Renal pelvis (tissue), 4 donors: Measurements from ENCODE around the gene NDUFV3. TPM values are rescaled to one million over a fixed set of nuclear protein-coding genes. Genes with fewer than 3 reads are reported as not detected.
A peak's percentile ranks its signal among the peaks of the same experiment; 100 is the strongest.
"Not testable (repeated sequence)": the region's sequence is repeated elsewhere in the genome, so short reads cannot be mapped to it uniquely, and the experiment has no call there.

ENCODE experiments used
- DNase-seq: peaks from one replicate; pipeline ENCODE4 v3.0.0-alpha.2; 2013
- polyA plus RNA-seq, 3 donors: library from polyadenylated mRNA; unstranded; fragments of 120-200 nt; gene quantifications; one replicate each; pipeline ENCODE4 v1.2.1, GENCODE V29; 2013; ENCODE audit not compliant: insufficient read length in 3 of 3

Gene NDUFV3
- polyA plus RNA-seq, 3 donors, result 32.5 to 52.6 (median 51.1) TPM

GRCh38 chr21:42878993-42879787 is 13.9 kb upstream of the NDUFV3 start, which contains the start of gene WDR4:
WDR4 (minus strand) TSS chr21:42879539; CDS start chr21:42879495, 44 bp downstream.
- DNase-seq, result peak; percentile 98

DNA sequence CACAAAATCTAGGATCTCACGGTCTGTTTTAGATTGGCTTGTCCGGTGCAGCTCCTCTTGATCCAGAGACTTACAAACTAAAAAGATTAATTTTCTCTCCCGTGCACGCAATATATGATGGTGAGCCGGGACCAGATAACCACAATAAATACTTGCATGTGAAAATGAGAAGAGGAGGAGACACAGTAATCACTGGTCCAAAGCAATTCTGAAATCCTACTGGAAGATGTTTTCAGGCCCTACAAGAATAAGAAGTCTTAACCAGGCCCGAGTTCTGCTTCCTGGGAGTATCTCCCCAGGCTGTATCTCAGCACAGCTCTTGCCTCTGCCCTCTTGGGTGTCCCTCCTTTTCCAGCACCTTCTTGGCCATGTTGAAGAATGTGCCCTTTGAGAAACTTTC is 12.8 kb upstream of the NDUFV3 start:
- DNase-seq, result no peak

DNA sequence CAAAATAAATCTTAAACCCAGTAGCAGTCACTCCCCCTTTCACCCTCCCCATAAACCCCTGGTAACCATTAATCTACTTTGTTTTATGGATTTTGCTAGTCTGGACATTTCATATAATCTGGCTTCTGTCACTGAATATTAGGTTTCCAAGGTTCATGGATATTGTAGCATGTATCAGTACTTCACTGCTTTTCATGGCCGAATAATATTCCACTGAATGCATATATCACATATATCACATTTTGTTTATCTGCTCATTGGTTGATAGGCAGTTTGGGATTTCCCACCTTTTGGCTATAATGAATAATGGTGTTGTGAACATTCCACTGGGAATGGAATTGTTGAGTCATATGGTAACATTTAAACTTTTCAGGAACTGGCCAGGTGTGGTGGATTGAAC is 9.2 kb upstream of the NDUFV3 start:
- DNase-seq, result no peak

GRCh38 chr21:42887326-42887725 is 5.8 kb upstream of the NDUFV3 start:
- no peak for DNase-seq

GRCh38 chr21:42892582-42892930 is 553 bp upstream of the NDUFV3 start:
- no peak for DNase-seq

- DNase-seq, result no peak
Observed at GRCh38 chr21:42900446-42900845, 7.3 kb downstream of the NDUFV3 start.

DNA sequence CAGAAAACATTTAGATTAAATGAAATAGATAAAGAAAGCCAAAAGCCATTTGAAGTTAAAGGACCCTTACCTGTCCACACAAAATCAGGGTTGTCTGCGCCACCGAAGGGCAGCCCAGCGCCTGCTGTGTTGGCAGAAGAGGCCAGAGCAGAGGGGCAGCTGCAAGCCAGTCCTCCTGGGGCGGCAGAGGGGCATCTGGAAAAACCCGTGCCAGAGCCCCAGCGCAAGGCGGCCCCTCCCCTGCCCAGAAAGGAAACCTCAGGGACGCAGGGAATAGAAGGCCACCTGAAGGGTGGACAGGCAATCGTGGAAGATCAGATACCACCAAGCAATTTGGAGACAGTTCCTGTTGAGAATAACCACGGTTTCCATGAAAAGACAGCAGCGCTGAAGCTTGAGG is 10.7 kb downstream of the NDUFV3 start:
- DNase-seq, result no peak

GRCh38 chr21:42905195-42905594 is 12.1 kb downstream of the NDUFV3 start:
- DNase-seq, result no peak

GRCh38 chr21:42906233-42906632 is 13.1 kb downstream of the NDUFV3 start:
- no peak for DNase-seq

DNA sequence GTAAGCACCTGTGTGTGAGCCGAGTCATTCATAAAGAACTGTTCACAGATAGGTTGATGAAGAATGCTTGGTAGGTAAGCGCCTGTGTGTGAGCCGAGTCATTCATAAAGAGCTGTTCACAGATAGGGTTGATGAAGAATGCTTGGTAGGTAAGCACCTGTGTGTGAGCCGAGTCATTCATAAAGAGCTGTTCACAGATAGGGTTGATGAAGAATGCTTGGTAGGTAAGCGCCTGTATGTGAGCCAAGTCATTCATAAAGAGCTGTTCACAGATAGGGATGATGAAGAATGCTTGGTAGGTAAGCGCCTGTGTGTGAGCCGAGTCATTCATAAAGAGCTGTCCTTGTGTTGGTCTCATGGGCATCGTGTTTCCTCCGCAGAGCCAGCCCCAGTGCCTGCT is 15.4 kb downstream of the NDUFV3 start:
- not testable (repeated sequence) for DNase-seq

DNA sequence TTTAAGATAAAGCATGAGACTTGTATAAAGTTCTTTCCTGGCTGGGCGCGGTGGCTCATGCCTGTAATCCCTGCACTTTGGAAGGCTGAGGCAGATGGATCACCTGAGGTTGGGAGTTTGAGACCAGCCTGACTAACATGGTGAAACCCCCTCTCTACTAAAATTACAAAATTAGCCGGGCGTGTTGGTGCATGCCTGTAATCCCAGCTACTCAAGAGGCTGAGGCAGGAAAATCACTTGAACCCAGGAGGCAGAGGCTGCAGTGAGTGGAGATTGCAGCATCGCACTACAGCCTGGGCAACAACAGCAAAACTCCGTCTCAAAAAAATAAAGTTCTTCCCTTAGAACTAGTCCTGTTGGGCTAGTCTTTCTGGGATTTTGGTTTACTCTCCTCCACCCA is 18.8 kb downstream of the NDUFV3 start:
- not testable (repeated sequence) for DNase-seq

DNA sequence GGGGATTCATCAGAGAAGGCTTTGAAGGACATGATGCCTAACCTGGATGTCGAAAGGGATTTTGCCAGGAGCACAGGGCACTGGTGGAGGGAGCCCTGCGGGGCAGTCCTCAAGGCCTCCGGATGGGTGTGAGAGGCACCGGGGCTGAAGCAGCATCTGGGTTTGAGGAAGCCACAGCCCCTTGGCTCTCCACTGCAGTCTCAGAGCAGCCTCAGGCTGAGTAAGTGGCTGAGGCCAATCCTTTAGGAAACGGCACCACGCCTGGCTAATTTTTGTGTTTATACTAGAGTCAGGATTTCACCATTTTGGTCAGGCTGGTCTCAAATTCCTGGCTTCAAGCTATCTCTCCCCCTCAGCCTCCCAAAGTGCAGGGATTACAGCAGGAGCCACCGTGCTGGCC is 20.4 kb downstream of the NDUFV3 start:
- no peak for DNase-seq

DNA sequence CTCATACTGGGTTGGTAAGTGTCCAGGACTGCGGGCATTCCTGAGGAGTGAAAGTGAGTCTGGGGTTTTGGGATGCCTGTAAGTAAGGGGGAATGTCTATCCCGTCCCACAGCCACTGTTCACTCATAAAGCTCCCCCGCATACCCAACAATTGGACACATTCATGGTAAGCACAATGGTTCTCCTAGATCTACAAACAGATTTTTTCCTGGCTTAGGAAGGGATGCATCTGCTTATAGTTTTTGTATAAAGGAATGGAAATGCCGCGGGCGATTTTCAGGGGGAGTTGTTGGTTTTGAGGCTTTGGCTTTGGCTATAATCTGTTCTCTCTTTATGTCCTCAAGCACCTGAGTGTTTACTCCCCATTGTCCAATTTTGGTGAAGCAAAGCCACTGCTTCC is 25.2 kb downstream of the NDUFV3 start:
- no peak for DNase-seq

GRCh38 chr21:42921927-42922326 is 28.8 kb downstream of the NDUFV3 start:
- DNase-seq, result no peak

DNA sequence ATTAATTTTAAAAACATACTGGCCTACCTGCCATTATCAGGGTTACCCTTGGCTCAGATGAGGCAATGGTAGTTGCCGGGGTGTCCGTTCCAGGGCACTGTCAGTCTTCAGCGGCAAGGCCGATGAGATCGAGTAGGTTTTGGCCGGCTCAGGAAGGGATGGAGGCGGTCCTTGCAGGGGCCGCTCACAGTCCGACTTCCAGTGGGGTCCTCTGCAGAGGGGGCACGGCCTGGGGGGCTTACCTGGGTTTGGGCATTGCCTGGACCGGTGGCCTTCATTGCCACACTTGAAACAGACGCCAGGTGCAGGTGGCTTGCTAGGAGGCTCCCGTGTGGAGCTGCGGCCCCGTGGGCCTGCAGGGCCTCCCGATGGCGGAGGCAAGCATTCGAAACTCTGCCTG is 29.8 kb downstream of the NDUFV3 start:
- DNase-seq, result no peak

GRCh38 chr21:42923553-42924432 is 30.7 kb downstream of the NDUFV3 start:
- DNase-seq, result peak; percentile 89

- DNase-seq, result no peak
Observed at GRCh38 chr21:42924433-42924751, 31.3 kb downstream of the NDUFV3 start.

- no peak for DNase-seq
Observed at GRCh38 chr21:42925114-42925926, 32.2 kb downstream of the NDUFV3 start, which contains the start of gene ERVH48-1. ERVH48-1 (minus strand) TSS chr21:42925630; CDS start chr21:42919006, 6,624 bp downstream.

GRCh38 chr21:42927474-42928200 is 34.5 kb downstream of the NDUFV3 start:
- DNase-seq, result not testable (repeated sequence)

- DNase-seq, result no peak
Observed at GRCh38 chr21:42929969-42930368, 36.9 kb downstream of the NDUFV3 start.

- DNase-seq, result no peak
Observed at GRCh38 chr21:42931560-42932235, 38.6 kb downstream of the NDUFV3 start.
